Spleen (tissue), 11 donors: ENCODE results near the gene NAP1L5. TPM values are rescaled to one million over a fixed set of nuclear protein-coding genes. Genes with fewer than 3 reads are reported as not detected.

Experiments
- DNase-seq: peaks from one replicate; pipeline ENCODE4 v3.0.0-alpha.2; 2020
- H3K27ac ChIP-seq, 8 donors: fragments of 200-600 bp; sonication (generic) in 7 of 8; 1 replicate in 4 of 8; 2 replicates in 4 of 8; pipeline versions ENCODE4 v1.5.0 to v1.8.0; 2016 to 2021; ENCODE audit warnings: inconsistent platforms in 4 of 8, mild to moderate bottlenecking in 4 of 8, moderate library complexity in 1 of 8
- H3K27me3 ChIP-seq, 7 donors: fragments of 200-600 bp; sonication (generic) in 6 of 7; replicated peaks in 1 of 7; 1 replicate in 4 of 7; 2 replicates in 3 of 7; pipeline versions ENCODE4 v1.5.0 to v1.8.0; 2016 to 2021; ENCODE audit warnings: inconsistent platforms in 3 of 7, mild to moderate bottlenecking in 1 of 7
- H3K36me3 ChIP-seq, 6 donors: fragments of 200-600 bp; sonication (generic) in 5 of 6; 1 replicate in 4 of 6; 2 replicates in 2 of 6; pipeline versions ENCODE4 v1.5.0 to v1.8.0; 2016 to 2021; ENCODE audit warnings: inconsistent platforms in 2 of 6
- H3K4me1 ChIP-seq, 6 donors: fragments of 200-600 bp; sonication (generic) in 5 of 6; 1 replicate in 3 of 6; 2 replicates in 3 of 6; pipeline versions ENCODE4 v1.5.0 to v1.8.0; 2016 to 2021; ENCODE audit warnings: inconsistent platforms in 3 of 6
- H3K4me3 ChIP-seq, 8 donors: fragments of 200-600 bp; sonication (generic) in 7 of 8; 1 replicate in 4 of 8; 2 replicates in 4 of 8; pipeline versions ENCODE4 v1.5.0 to v1.8.0; 2016 to 2021; ENCODE audit warnings: inconsistent platforms in 4 of 8, mild to moderate bottlenecking in 4 of 8, moderate library complexity in 2 of 8
- H3K9me3 ChIP-seq, 8 donors: fragments of 200-600 bp; sonication (generic) in 7 of 8; 1 replicate in 4 of 8; 2 replicates in 4 of 8; pipeline versions ENCODE4 v1.5.0 to v1.8.0; 2016 to 2021; ENCODE audit warnings: inconsistent platforms in 4 of 8
- CTCF ChIP-seq, 11 experiments: fragments of 200-600 bp in 7 of 11; fragments of 450-650 bp in 4 of 11; sonication (generic) in 4 of 11; IDR thresholded peaks in 8 of 11; conservative IDR thresholded peaks in 3 of 11; 1 replicate in 7 of 11; 2 replicates in 4 of 11; pipeline versions ENCODE4 v1.4.0 to v1.8.0; 2016 to 2021; ENCODE audit warnings: antibody characterized with exemption in 11 of 11, inconsistent platforms in 4 of 11, mild to moderate bottlenecking in 1 of 11
- POLR2A ChIP-seq, 3 donors: fragments of 450-650 bp; IDR thresholded peaks; one replicate each; pipeline ENCODE4 v1.5.1; 2017; ENCODE audit warnings: antibody characterized with exemption in 3 of 3, mild to moderate bottlenecking in 1 of 3
- POLR2AphosphoS5 ChIP-seq, 3 donors: sonication (generic); formaldehyde crosslinking; IDR thresholded peaks; one replicate each; pipeline ENCODE4 v1.5.1; 2017; ENCODE audit warnings: antibody characterized with exemption in 3 of 3
- WGBS, 5 donors: extraction: QIAGEN DNeasy Blood & Tissue Kit in 3 of 5; methylation state at CpG; one replicate each; pipeline versions ENCODE4 v1.1.5 to v1.1.7; 2013 to 2018; 5-methylcytosine and 5-hydroxymethylcytosine counted together
- intact Hi-C: fragments of 100-400 bp; cut with DNase I; formaldehyde crosslinking; loops from one replicate; pipeline ENCODE4 v1.15.0; 2023; ENCODE audit warnings: low total_unique reads
- polyA plus RNA-seq, 3 donors: library from polyadenylated mRNA; stranded (reverse); fragments of 200-250 nt; gene quantifications; one replicate each; pipeline ENCODE4 v1.2.1, GENCODE V29; 2013
- total RNA-seq, 7 donors: library from RNA; depleted of rRNA in 3 of 7; stranded (reverse); fragments of >200 nt in 3 of 7; fragmentation: NEBNext Ultra II Directional in 4 of 7; extraction: Animal tissue kit (Norgen Biotek cat#: 25700) in 4 of 7; gene quantifications; one replicate each; pipeline versions ENCODE4 v1.1.0 to v1.2.1, GENCODE V29; 2016 to 2021
- donor health status: healthy with polysubstance abuse.
- donor health status: DM: no; HTN: no; CAD: no; lungs with moderate emphysema.
- donor health status: DM: no; HTN: no; CAD: no.
- donor health status: Bipolar disorder and iron deficiency.
- donor health status: healthy.
- donor health status: DM: no; HTN: no; CAD: no.
- donor health status: DM: yes; HTN: yes; CAD: no.

Gene NAP1L5
- total and polyA plus RNA-seq, 10 donors = 3.5 to 6.7 (median 4.9) TPM

GRCh38 chr4:88690355-88690754 lies 7.3 kb downstream of the NAP1L5 start:
- DNase-seq = no peak
- no peak overlapping the region for H3K4me3 ChIP-seq
- 83 to 98% (median 91%) methylated on average over 3 of the region's 3 CpGs for WGBS, 5 donors
- no peak overlapping the region for H3K27ac ChIP-seq
- peaks cover 0 to 7% (median 0%) of the 10 kb centered on the region in 6 donors for H3K4me1 ChIP-seq
- H3K27me3 ChIP-seq = no peaks in the 10 kb centered on the region
- no peaks in the 10 kb centered on the region for H3K9me3 ChIP-seq
- intact Hi-C loops = no loop called here
- H3K36me3 ChIP-seq = peaks cover 4 to 76% (median 39%) of the 10 kb centered on the region in 6 donors
- TF ChIP-seq POLR2AphosphoS5 (IDR thresholded peaks at IDR 0.05) = no peak
- TF ChIP-seq CTCF (IDR thresholded peaks at IDR 0.05 in 8 of 11, conservative IDR thresholded peaks at IDR 0.05 in 3 of 11) = no peak
- no peak for TF ChIP-seq POLR2A (IDR thresholded peaks at IDR 0.05)

DNA sequence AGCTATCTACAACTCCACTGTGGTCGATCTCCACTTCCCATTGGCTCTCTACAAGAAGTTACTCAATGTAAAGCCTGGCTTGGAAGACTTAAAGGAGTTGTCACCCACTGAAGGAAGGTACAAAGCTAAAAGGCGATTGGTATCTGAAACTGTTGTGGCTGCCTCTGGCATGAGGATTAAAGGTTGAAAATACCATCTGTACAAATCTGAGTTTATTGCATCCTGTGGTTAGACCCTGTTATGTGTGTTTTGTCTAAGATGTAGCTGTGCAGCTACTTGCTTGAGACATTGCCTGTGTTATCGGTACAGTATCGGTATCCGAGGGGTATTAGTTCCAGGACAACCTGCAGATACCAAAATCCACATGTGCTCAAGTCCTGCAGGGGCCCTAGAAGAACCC lies 16.4 kb downstream of the NAP1L5 start:
- TF ChIP-seq CTCF (IDR thresholded peaks at IDR 0.05 in 8 of 11, conservative IDR thresholded peaks at IDR 0.05 in 3 of 11) (no peak), POLR2A (IDR thresholded peaks at IDR 0.05) (no peak), POLR2AphosphoS5 (IDR thresholded peaks at IDR 0.05) (no peak)
- DNase-seq = no peak
- intact Hi-C loops = no loop called here
- Histone ChIP-seq H3K4me1 (no peaks in the 10 kb centered on the region), H3K4me3 (no peak overlapping the region), H3K9me3 (peaks cover 0 to 9% (median 0%) of the 10 kb centered on the region in 8 donors), H3K27me3 (no peaks in the 10 kb centered on the region), H3K27ac (no peak overlapping the region), H3K36me3 (peaks cover 3 to 95% (median 68%) of the 10 kb centered on the region in 6 donors)
- 93 to 97% (median 95%) methylated on average over 5 of the region's 5 CpGs for WGBS, 5 donors

- no peak for DNase-seq
- Histone ChIP-seq H3K9me3 (no peaks in the 10 kb centered on the region), H3K27me3 (no peaks in the 10 kb centered on the region), H3K4me1 (no peaks in the 10 kb centered on the region), H3K4me3 (no peak overlapping the region), H3K36me3 (peaks cover 0 to 97% (median 52%) of the 10 kb centered on the region in 6 donors), H3K27ac (no peak overlapping the region)
- TF ChIP-seq CTCF (IDR thresholded peaks at IDR 0.05 in 8 of 11, conservative IDR thresholded peaks at IDR 0.05 in 3 of 11) = no peak
- no peak for TF ChIP-seq POLR2A (IDR thresholded peaks at IDR 0.05)
- no peak for TF ChIP-seq POLR2AphosphoS5 (IDR thresholded peaks at IDR 0.05)
- WGBS, 5 donors = 94 to 98% (median 95%) methylated on average over 2 of the region's 2 CpGs
- intact Hi-C loops = no loop called here
These were observed 22.1 kb downstream of the NAP1L5 start for GRCh38 chr4:88675543-88675942.

DNA sequence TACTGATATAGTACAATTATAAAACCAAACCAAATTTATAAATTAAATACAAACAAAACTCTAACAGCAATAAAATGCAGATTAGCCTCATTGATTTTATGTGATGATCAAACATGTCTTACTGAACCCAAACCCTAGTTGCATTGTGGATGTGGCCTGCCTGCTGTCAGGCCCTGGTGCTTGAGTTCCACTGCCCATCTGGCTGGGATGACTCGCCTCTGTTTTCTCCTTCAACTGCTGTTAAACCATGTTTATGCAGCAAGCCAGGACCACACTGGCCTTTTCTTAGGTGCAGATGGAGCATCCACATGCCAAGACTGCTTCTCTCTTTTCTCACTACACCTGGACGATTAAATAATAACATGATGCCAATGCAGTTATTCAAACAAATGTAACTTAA lies 22.6 kb downstream of the NAP1L5 start:
- no peak for TF ChIP-seq POLR2AphosphoS5 (IDR thresholded peaks at IDR 0.05)
- TF ChIP-seq POLR2A (IDR thresholded peaks at IDR 0.05) = no peak
- no peak for TF ChIP-seq CTCF (IDR thresholded peaks at IDR 0.05 in 8 of 11, conservative IDR thresholded peaks at IDR 0.05 in 3 of 11)

More for the DNA sequence above, 22.6 kb downstream of the NAP1L5 start:
- intact Hi-C loops = no loop called here
- WGBS, 5 donors = 92 to 99% (median 97%) methylated on average over 2 of the region's 2 CpGs
- Histone ChIP-seq H3K9me3 (no peaks in the 10 kb centered on the region), H3K27me3 (no peaks in the 10 kb centered on the region), H3K27ac (no peak overlapping the region), H3K36me3 (peaks cover 0 to 97% (median 51%) of the 10 kb centered on the region in 6 donors), H3K4me3 (no peak overlapping the region), H3K4me1 (no peaks in the 10 kb centered on the region)
- no peak for DNase-seq
